D721Med (cell line): ENCODE data around the gene SNTB2.

Source experiments
- DNase-seq: peaks from one replicate; pipeline ENCODE4 v3.0.0; 2011; ENCODE audit warnings: low spot score; ENCODE audit not compliant: insufficient read length
- FAIRE-seq: peaks from 2 replicates; lab custom pipeline; 2011; peaks lifted over from hg19 to GRCh38; lab: Jason Lieb, UNC
- CTCF ChIP-seq: IDR thresholded peaks from 2 replicates; pipeline ENCODE4 v1.5.1; 2012; ENCODE audit warnings: mild to moderate bottlenecking, control low read depth; ENCODE audit not compliant: insufficient read depth; ENCODE audit errors: missing control alignments

Gene SNTB2

GRCh38 chr16:69340095-69340644 lies 153.2 kb downstream of the SNTB2 start:
- FAIRE-seq (no peak), DNase-seq (no peak)

GRCh38 chr16:69344171-69344570 lies 157.2 kb downstream of the SNTB2 start:
- TF ChIP-seq CTCF = no peak
- FAIRE-seq = no peak
- no peak for DNase-seq

More at GRCh38 chr16:69340095-69340644, 153.2 kb downstream of the SNTB2 start:
- no peak for TF ChIP-seq CTCF

GRCh38 chr16:69345923-69346322 lies 159.0 kb downstream of the SNTB2 start:
- FAIRE-seq (no peak), DNase-seq (no peak)
- no peak for TF ChIP-seq CTCF

GRCh38 chr16:69346683-69347082 lies 159.7 kb downstream of the SNTB2 start:
- no peak for FAIRE-seq
- no peak for DNase-seq
- no peak for TF ChIP-seq CTCF

GRCh38 chr16:69348222-69348621 lies 161.3 kb downstream of the SNTB2 start:
- no peak for TF ChIP-seq CTCF
- FAIRE-seq = no peak
- no peak for DNase-seq

- no peak for DNase-seq
- no peak for FAIRE-seq
- no peak for TF ChIP-seq CTCF
Measured at GRCh38 chr16:69349536-69349935, 162.6 kb downstream of the SNTB2 start.

GRCh38 chr16:69350536-69351133 lies 163.7 kb downstream of the SNTB2 start:
- no peak for DNase-seq
- TF ChIP-seq CTCF = no peak

More at GRCh38 chr16:69350536-69351133, 163.7 kb downstream of the SNTB2 start:
- FAIRE-seq = no peak
